ENCODE results near the gene CNN2.

Gene CNN2

DNA sequence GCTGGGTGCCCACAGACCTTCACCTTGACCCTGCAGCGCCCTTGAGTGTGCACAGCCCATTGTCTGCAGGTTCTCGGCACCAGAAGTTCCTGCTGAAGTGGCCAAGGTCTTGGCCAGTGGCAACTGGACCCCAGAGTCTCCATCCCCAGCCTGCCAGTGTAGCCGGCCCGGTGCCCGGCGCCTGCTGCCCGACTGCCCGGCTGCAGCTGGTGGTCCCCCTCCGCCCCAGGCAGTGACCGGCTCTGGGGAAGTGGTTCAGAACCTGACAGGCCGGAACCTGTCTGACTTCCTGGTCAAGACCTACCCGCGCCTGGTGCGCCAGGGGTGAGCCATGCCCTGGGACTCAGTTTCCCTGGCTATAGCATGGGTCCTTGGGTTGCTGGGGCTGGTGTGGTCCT is 28.6 kb downstream of the CNN2 start:
- in situ Hi-C loops (cut with HindIII; ENCODE audit: low sequenced_read_pairs), result no loop called here

DNA sequence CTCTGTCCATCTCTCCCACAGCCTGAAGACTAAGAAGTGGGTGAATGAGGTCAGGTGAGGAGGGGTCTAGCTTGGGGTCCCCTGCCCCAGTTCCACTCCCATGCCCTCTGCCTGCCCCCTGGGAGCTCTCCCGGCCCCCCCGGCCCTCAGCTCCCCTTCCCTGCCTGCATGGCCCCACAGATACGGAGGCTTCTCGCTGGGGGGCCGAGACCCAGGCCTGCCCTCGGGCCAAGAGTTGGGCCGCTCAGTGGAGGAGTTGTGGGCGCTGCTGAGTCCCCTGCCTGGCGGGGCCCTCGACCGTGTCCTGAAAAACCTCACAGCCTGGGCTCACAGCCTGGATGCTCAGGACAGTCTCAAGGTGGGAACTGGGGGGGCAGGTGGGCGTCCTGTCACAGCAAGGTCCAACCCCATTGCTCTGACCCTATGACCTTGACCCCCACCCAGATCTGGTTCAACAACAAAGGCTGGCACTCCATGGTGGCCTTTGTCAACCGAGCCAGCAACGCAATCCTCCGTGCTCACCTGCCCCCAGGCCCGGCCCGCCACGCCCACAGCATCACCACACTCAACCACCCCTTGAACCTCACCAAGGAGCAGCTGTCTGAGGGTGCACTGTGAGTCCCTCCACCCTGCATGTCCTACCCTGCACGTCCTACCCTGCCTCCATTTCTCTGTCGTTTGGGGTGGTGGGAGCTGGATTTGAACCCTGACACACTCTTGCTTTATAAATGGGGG is 29.6 kb downstream of the CNN2 start:
- no peak overlapping the region for H3K4me3 ChIP-seq (ENCODE audit: low read depth, low read length)
- no peak for DNase-seq (ENCODE audit: low read depth, low spot score)
- TF ChIP-seq, protein P1, sequence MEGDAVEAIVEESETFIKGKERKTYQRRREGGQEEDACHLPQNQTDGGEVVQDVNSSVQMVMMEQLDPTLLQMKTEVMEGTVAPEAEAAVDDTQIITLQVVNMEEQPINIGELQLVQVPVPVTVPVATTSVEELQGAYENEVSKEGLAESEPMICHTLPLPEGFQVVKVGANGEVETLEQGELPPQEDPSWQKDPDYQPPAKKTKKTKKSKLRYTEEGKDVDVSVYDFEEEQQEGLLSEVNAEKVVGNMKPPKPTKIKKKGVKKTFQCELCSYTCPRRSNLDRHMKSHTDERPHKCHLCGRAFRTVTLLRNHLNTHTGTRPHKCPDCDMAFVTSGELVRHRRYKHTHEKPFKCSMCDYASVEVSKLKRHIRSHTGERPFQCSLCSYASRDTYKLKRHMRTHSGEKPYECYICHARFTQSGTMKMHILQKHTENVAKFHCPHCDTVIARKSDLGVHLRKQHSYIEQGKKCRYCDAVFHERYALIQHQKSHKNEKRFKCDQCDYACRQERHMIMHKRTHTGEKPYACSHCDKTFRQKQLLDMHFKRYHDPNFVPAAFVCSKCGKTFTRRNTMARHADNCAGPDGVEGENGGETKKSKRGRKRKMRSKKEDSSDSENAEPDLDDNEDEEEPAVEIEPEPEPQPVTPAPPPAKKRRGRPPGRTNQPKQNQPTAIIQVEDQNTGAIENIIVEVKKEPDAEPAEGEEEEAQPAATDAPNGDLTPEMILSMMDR (IDR thresholded peaks at IDR 0.05; ENCODE audit: low read depth, low read length), result no peak
- in situ Hi-C loops (cut with HindIII; ENCODE audit: low sequenced_read_pairs), result no loop called here

More for the DNA sequence above, 28.6 kb downstream of the CNN2 start:
- TF ChIP-seq, protein P1 (IDR thresholded peaks at IDR 0.05; ENCODE audit: low read depth, low read length), result no peak
- DNase-seq (ENCODE audit: low read depth, low spot score), result no peak
- no peak overlapping the region for H3K4me3 ChIP-seq (ENCODE audit: low read depth, low read length)

DNA sequence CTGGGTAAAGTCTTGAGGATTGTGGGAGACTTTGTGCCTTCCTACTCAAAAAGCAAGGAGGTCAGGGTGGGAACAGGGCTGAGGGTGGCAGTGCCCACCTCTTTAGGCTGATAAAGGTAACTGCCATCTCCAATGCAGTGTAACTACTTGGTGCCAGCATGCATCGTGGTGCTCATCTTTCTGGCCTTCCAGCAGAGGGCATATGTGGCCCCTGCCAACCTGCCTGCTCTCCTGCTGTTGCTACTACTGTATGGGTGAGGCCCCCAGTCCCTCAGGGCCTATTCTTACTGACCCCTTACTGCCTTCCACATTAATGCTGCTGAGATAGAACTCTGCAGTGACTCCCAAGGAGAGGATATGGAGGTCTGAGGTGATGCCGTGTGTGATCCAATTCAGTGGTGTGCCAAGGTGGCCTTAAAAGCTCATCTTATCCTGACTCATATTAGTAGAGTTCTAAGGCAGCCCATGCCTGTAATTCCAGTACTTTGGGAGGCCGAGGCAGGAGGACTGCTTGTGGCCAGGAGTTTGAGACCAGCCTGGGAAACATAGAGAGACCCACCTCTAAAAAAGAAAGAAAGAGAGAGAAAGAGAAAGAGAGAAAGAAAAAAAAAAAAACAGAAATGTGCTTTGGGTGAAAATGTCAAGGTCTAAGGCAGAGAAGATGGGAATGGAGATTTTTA is 30.9 kb downstream of the CNN2 start:
- TF ChIP-seq, protein P1 (IDR thresholded peaks at IDR 0.05; ENCODE audit: low read depth, low read length), result no peak
- DNase-seq (ENCODE audit: low read depth, low spot score), result peak; percentile 76
- in situ Hi-C loops (cut with HindIII; ENCODE audit: low sequenced_read_pairs), result no loop called here
- H3K4me3 ChIP-seq (ENCODE audit: low read depth, low read length), result no peak overlapping the region

- TF ChIP-seq, protein P1 (IDR thresholded peaks at IDR 0.05; ENCODE audit: low read depth, low read length), result no peak
Measured at GRCh38 chr19:1058112-1058511, 31.7 kb downstream of the CNN2 start.

GRCh38 chr19:1060689-1061088 is 34.3 kb downstream of the CNN2 start:
- H3K4me3 ChIP-seq (ENCODE audit: low read depth, low read length), result no peak overlapping the region
- TF ChIP-seq, protein P1 (IDR thresholded peaks at IDR 0.05; ENCODE audit: low read depth, low read length), result no peak
- in situ Hi-C loops (cut with HindIII; ENCODE audit: low sequenced_read_pairs), result no loop called here
- no peak for DNase-seq (ENCODE audit: low read depth, low spot score)

More at GRCh38 chr19:1058112-1058511, 31.7 kb downstream of the CNN2 start:
- in situ Hi-C loops (cut with HindIII; ENCODE audit: low sequenced_read_pairs), result no loop called here
- DNase-seq (ENCODE audit: low read depth, low spot score), result no peak
- H3K4me3 ChIP-seq (ENCODE audit: low read depth, low read length), result no peak overlapping the region

DNA sequence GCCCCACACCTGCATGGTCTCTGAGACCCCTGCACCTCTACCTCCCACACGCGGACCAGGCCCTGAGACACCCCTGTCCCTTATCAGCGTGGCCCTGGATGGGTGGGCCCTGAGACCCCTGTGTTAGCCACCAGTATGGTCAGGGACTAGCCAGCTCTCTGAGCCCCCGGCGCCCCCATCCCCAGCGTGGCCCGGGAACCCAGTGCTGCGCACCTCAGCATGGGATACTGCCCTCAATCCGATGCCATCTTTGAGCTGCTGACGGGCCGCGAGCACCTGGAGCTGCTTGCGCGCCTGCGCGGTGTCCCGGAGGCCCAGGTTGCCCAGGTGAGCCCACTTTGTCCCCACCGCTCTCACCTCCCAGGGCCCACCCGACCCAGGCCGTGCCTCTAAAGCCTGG is 35.6 kb downstream of the CNN2 start:
- H3K4me3 ChIP-seq (ENCODE audit: low read depth, low read length), result no peak overlapping the region
- TF ChIP-seq, protein P1 (IDR thresholded peaks at IDR 0.05; ENCODE audit: low read depth, low read length), result no peak
- no peak for DNase-seq (ENCODE audit: low read depth, low spot score)
- in situ Hi-C loops (cut with HindIII; ENCODE audit: low sequenced_read_pairs), result no loop called here
